DOHH2 (cell line): ENCODE results near the gene ENO2.

ENCODE experiments used
- EZH2phosphoT487 ChIP-seq: fragments of 200-600 bp; sonication (generic); IDR thresholded peaks from 2 replicates; pipeline ENCODE4 v1.6.1; 2017; ENCODE audit warnings: borderline replicate concordance, mild to moderate bottlenecking, antibody characterized with exemption, low read length, moderate library complexity, mixed read lengths
- TF ChIP-seq, protein P1 (sequence below): fragments of 200-600 bp; sonication (generic); IDR thresholded peaks from one replicate; pipeline ENCODE4 v1.5.1; 2014; ENCODE audit warnings: antibody characterized with exemption, mild to moderate bottlenecking, low read depth, low read length; ENCODE audit not compliant: poor library complexity, severe bottlenecking

DNA sequence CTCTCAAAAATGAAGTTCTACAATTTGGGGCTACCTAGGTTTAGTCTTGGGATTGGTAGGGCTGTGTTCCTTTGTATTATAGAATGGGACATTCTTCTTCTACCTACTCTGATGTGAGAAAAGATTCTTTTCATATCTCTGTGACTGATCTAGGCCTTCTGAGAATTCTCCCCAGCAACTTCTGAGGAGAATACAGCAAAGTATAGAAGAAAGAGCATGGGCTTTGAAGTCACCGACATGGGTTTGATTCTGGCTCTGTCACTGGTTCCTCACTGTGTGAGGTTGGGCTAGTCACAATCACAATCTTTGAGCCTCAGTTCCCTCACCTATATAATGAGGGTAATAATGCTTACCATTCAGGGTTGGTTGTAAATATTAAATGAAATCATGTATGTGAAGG is 18.4 kb downstream of the ENO2 start:
- TF ChIP-seq, protein P1, sequence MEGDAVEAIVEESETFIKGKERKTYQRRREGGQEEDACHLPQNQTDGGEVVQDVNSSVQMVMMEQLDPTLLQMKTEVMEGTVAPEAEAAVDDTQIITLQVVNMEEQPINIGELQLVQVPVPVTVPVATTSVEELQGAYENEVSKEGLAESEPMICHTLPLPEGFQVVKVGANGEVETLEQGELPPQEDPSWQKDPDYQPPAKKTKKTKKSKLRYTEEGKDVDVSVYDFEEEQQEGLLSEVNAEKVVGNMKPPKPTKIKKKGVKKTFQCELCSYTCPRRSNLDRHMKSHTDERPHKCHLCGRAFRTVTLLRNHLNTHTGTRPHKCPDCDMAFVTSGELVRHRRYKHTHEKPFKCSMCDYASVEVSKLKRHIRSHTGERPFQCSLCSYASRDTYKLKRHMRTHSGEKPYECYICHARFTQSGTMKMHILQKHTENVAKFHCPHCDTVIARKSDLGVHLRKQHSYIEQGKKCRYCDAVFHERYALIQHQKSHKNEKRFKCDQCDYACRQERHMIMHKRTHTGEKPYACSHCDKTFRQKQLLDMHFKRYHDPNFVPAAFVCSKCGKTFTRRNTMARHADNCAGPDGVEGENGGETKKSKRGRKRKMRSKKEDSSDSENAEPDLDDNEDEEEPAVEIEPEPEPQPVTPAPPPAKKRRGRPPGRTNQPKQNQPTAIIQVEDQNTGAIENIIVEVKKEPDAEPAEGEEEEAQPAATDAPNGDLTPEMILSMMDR: no peak
- TF ChIP-seq EZH2phosphoT487: no peak
